NK-92 treated with Interleukin-12 subunit alpha and Interleukin-12 subunit beta, amount 100 ng/mL, for 24 hours (cell line): Measurements from ENCODE around the gene GMCL2.
"Not testable (repeated sequence)": the region's sequence is repeated elsewhere in the genome, so short reads cannot be mapped to it uniquely, and the experiment has no call there.

ENCODE experiments used
- DNase-seq: peaks from one replicate; lab custom pipeline; 2025; lab: John Stamatoyannopoulos, UW

The GMCL2 gene

GRCh38 chr5:178206166-178207101, 19.3 kb upstream of the GMCL2 start:
- DNase-seq = no peak

GRCh38 chr5:178205749-178206047, 18.5 kb upstream of the GMCL2 start:
- DNase-seq = no peak

- DNase-seq = peak; percentile 69
Observed at GRCh38 chr5:178204935-178205748, 18.0 kb upstream of the GMCL2 start.

GRCh38 chr5:178204182-178204934, 17.2 kb upstream of the GMCL2 start, which contains the start of gene HNRNPAB:
Gene HNRNPAB, plus strand, starts transcription at chr5:178204533. Its CDS starts 305 bp downstream, at chr5:178204838.
- DNase-seq = peak; percentile 88

- no peak for DNase-seq
Observed at GRCh38 chr5:178203670-178204181, 16.6 kb upstream of the GMCL2 start.

- no peak for DNase-seq
Observed at GRCh38 chr5:178202541-178202940, 15.4 kb upstream of the GMCL2 start.

- DNase-seq = no peak
Observed at GRCh38 chr5:178201927-178202235, 14.7 kb upstream of the GMCL2 start.

- DNase-seq = no peak
Observed at GRCh38 chr5:178201221-178201926, 14.2 kb upstream of the GMCL2 start.

- no peak for DNase-seq
Observed at GRCh38 chr5:178199581-178200434, 12.6 kb upstream of the GMCL2 start.

- no peak for DNase-seq
Observed at GRCh38 chr5:178198706-178199105, 11.5 kb upstream of the GMCL2 start.

- not testable (repeated sequence) for DNase-seq
Observed at GRCh38 chr5:178198151-178198550, 11.0 kb upstream of the GMCL2 start.

- no peak for DNase-seq
Observed at GRCh38 chr5:178196986-178197385, 9.8 kb upstream of the GMCL2 start.

GRCh38 chr5:178196281-178196812, 9.2 kb upstream of the GMCL2 start:
- DNase-seq = no peak

GRCh38 chr5:178194026-178194425, 6.9 kb upstream of the GMCL2 start:
- DNase-seq = no peak

GRCh38 chr5:178193251-178193809, 6.2 kb upstream of the GMCL2 start:
- DNase-seq = no peak

GRCh38 chr5:178192787-178193186, 5.6 kb upstream of the GMCL2 start:
- DNase-seq = no peak

- DNase-seq = no peak
Observed at GRCh38 chr5:178192244-178192643, 5.1 kb upstream of the GMCL2 start.

GRCh38 chr5:178191661-178192060, 4.5 kb upstream of the GMCL2 start:
- DNase-seq = no peak

- no peak for DNase-seq
Observed at GRCh38 chr5:178189433-178189832, 2.3 kb upstream of the GMCL2 start.

- DNase-seq = no peak
Observed at GRCh38 chr5:178186427-178186826, 744 bp downstream of the GMCL2 start.
